Measurements from ENCODE around the gene SORBS1.

Gene SORBS1

DNA sequence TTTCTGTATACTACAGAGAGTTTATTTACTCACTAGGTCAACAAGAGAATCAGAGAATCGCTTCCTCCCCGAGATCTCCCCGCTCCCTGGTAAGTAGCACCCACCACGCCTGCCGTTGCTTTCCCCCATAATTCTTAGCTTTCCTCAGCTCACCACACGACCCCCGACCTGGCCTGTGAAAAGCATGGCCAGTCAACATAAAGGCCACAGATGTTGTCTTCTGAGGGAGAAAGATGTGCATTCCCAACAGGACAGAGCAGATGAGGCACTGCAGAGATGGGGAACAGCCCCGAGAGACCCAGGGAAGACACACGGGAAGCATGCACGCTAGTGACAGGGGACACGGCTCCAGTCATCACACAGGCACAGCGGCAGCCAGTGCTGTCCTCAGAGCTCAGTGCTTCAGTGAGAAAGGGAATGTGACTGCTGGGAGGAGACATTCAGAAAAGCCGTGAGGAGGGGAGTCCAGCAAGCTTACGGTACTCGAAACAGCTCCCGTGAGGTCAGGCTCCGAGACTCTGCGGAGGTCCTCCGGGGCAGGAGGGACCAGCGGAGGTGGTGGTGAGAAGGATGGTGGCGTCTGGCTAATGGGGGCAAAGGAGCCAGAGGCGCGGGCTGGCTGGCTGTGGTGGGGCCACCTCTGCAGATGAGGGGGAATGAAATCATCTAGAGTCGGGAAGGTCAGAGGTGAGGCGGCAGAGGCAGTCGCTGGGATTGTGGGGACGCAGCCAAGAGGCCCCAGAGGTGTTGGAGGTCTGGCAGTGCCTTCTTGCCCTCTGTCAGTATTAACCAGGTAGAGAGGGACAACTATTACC is 146.9 kb downstream of the SORBS1 start:
- peak; percentile 12 for DNase-seq (ENCODE audit: low read depth, low spot score)

- DNase-seq (ENCODE audit: low read depth, low spot score) = no peak
Observed at GRCh38 chr10:95413588-95413987, 147.6 kb downstream of the SORBS1 start.

GRCh38 chr10:95411635-95412034 is 149.5 kb downstream of the SORBS1 start:
- no peak for DNase-seq (ENCODE audit: low read depth, low spot score)

DNA sequence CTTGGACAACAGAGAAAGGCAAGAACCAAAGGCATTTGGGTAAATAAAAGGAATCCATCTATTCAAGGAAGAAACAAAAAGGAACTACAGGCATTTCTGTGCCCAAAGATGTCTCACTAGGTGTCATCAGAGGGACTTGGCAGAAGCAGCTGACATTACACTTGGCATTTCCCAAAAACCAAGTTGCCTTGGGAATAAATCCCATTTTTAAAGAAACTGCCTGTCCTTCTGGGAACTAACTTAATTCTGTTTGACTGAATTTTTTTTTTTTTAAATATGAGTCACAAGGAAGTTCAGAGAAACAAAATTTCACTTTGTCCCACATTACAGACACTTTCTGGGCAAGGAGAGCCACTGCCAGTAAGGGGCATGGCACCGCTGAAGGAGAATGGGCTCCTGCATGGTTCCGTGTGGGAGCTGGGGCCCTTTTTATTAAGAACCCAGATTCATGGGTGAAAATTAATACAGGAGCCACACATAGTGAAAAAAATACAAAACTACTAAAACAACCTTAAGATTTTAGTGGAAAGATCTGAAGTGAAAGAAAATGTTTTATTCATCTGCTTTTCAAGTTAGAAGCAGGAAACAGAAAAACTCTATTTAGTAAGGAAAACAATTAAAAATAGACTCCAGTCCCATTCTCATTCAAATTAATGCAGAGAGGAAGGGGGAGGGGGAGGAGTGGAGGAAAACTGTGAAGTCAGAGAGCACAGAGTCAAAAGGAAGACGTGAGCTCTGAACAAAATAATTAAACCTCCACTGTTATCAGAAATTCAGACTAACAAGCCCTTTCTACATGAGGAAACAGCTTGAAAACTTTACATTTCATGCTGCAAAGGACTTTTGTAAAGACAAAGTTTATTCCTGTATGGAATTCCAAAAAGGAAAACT is 151.9 kb downstream of the SORBS1 start:
- no peak for DNase-seq (ENCODE audit: low read depth, low spot score)

DNA sequence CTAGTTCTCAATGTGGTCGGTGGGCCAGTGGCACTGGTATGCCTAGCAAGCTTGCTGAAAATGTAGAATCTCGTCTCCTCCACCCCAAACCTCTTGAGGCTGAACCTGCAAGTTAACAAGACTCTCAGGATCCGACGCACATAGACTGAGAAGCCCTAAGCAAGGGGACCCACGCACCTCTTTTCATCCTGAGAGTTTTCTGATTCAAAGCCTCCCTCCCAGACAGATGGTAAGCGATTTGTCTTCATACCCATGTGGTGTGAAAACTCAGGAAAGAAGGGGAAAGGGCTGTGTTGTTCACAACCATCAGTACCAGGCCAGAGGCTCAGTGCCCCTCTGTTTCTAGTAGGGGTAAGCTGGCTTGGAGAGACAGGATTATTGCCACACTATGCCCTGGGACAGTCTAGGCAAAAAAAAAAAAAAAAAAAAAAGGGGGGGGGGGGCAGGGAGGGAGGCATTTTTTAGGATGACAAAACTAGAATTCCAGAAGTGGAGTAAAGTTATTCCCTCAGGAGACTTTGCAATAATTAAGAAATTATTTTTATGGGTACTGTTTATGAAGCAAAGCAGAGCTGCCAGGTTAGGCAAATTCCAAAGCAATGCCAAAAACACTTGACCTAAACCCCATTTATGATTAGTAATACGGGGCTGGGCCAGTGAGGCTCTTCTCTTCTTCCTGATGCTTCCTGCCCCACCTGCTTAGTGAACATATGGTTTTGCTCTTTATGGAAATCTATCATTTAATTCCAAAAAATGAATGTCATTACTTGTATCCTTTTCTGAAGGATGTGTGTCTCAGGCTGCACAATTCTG is 152.8 kb downstream of the SORBS1 start:
- no peak for DNase-seq (ENCODE audit: low read depth, low spot score)

DNA sequence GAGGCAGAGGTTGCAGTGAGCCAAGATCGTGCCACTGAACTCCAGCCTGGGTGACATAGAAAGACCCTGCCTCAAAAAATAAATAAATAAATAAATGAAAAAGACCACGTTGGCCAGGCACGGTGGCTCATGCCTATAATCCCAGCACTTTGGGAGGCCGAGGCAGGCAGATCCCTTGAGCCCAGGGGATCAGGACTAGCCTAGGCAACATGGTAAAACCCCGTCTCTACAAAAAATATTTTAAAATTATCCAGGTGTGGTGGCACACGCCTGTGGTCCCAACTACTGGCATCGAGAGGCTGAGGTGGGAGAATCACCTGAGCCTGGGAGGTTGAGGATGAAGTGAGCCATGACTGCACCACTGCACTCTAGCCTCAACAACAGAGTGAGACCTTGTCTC is 153.6 kb downstream of the SORBS1 start:
- DNase-seq (ENCODE audit: low read depth, low spot score) = no peak

DNA sequence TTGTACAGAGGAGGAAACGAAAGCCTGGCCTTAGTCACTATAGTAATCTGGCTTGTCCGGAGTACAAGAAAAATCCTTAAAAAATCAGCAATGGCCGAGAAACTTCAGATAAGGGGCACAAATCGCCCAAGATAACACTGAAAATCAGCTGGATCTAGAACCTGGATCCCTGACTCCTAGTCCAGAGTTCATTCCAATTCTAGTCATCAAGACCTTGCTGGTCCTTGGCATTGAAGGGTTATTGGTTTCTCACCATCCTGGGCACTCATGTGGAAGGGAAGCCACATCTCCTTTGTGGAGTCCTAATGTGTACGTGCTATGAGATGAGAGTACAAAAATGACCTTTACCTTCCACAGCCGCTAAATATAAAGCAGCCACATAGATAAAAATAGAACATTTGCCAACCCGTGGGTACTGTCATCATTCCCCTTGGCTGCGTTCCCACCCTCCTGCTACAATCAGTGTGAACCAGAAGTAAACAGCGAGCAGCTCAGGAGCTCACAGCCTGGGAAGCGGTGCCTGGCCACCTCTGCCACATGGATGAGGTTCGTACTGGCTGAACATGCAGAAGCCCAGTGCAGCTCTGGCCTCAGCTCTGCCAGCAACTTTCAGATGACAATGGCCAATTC is 154.4 kb downstream of the SORBS1 start:
- DNase-seq (ENCODE audit: low read depth, low spot score) = no peak

DNA sequence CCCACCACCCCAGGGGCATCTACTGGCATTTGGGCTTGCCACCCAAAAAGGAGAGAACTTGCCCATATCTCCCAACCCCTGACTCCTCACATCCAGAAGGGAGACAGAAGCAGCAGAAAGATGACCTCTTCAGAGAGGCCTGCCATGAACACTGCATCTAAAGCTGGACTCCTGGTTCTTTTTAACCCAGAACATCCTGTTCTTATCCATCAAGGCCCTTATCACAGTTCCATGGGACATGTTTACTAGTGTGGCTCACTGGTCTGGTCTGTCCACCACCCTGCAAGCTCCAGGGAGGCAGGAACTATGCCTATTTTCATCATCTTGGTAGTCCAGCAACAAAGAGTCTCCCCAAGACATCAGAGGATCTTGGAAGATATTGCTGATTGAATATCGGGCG is 155.5 kb downstream of the SORBS1 start:
- no peak for DNase-seq (ENCODE audit: low read depth, low spot score)

DNA sequence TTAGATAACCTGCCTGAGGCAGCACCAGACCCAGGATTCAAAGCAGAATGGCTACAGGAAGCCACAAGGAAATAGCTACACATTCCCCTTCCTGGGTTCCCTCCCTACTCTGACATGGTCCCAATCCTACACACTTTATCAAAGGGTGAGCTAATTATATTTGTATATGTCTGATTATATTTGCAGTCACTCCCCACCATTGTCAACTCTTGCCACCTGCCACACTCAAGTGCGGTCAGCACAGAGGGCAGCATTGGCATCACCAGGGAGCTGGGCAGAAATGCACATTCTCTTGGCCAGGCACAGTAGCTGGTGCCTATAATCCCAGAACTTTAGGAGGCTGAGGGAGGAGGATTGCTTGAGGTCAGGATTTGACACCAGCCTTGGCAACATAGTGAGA is 156.3 kb downstream of the SORBS1 start:
- no peak for DNase-seq (ENCODE audit: low read depth, low spot score)

DNA sequence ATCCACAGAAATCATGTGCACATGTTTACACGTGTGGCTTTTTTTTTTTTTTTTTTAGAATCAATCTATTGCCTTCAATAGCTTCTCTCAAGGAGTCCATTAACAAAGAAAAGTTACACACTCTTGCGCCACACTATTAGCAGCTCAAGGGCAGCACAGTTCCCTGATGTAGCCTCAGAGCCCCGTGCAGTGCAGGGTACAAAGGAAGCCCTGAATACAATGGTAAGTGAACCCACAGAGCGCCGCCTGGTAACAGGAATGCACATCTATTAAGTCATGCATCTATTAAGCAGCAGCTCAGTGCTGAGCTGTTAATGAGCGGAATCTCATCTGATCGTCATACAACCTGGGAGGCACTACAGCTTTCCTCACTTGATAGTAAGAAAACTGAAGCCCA is 156.7 kb downstream of the SORBS1 start:
- DNase-seq (ENCODE audit: low read depth, low spot score) = no peak

DNA sequence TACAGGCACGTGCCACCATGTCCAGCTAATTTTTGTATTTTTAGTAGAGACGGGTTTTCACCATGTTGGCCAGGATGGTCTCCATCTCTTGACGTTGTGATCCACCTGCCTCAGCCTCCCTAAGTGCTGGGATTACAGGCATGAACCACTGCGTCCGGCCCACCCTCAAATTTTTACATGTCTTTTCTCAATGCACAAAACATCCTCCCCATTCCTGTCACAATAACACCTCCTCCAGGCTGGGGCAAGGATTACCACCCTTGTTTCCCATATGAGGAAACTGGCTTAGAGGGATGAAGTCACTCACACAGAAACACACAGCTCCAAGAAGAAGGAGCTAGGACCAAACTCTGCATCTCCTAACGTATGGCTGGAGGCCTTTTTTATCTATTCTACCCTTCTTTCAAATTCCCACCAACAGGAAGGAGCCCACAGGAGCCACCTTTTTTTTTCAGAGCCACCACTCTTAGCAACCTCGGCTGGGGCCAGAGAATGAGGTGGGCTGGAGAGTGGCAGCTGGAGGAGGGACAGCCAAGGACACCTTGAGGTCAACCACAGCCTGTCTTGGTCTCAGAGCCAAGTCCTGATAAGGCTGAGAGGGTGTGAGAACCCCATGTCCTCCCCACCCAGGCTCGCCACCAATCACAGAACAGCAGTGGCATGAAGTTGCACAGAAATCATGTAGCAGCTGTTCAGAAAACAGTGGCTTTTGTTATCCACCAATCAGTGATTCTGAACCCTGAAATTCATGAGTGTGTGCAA is 157.3 kb downstream of the SORBS1 start:
- no peak for DNase-seq (ENCODE audit: low read depth, low spot score)

- no peak for DNase-seq (ENCODE audit: low read depth, low spot score)
Observed at GRCh38 chr10:95401704-95402469, 159.3 kb downstream of the SORBS1 start.

GRCh38 chr10:95400787-95401186 is 160.4 kb downstream of the SORBS1 start:
- DNase-seq (ENCODE audit: low read depth, low spot score) = no peak

- no peak for DNase-seq (ENCODE audit: low read depth, low spot score)
Observed at GRCh38 chr10:95399183-95399582, 162.0 kb downstream of the SORBS1 start.

DNA sequence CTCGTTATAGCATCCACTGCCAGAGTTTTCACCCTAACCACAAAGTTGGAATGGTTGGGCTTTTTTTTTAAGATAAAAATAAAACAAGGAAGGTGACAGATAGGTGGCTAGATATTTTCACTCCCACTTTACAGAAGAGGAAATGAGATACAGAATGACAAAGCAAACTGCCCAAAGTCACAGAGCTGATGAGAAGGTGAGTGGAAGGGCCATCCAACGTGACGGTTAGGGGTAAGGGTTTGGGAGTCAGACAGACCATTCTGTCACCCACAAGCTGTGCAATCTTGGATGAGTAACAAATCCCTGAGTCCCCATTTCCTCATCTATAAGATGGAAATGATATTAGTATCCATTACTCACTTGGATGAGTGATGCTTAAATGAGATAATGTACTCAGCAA is 163.4 kb downstream of the SORBS1 start:
- DNase-seq (ENCODE audit: low read depth, low spot score) = no peak

GRCh38 chr10:95395947-95396449 is 165.2 kb downstream of the SORBS1 start:
- DNase-seq (ENCODE audit: low read depth, low spot score) = no peak

GRCh38 chr10:95394161-95394880 is 166.8 kb downstream of the SORBS1 start:
- DNase-seq (ENCODE audit: low read depth, low spot score) = peak; percentile 36

GRCh38 chr10:95392681-95393164 is 168.4 kb downstream of the SORBS1 start:
- no peak for DNase-seq (ENCODE audit: low read depth, low spot score)

GRCh38 chr10:95392217-95392584 is 169.0 kb downstream of the SORBS1 start:
- DNase-seq (ENCODE audit: low read depth, low spot score) = no peak
